Breast epithelium (tissue), 3 donors: ENCODE results near the gene LRRC37A. TPM values are rescaled to one million over a fixed set of nuclear protein-coding genes. Genes with fewer than 3 reads are reported as not detected.

Experiments used
- total RNA-seq, 3 donors: library from RNA; depleted of rRNA; stranded (reverse); fragments of >200 nt; gene quantifications; one replicate each; pipeline ENCODE4 v1.1.0, GENCODE V29; 2016

Gene LRRC37A
- total RNA-seq, 3 donors from 2014 or later: 1.4 to 7.8 (median 4.3) TPM

Other genes starting within 250 kb of the LRRC37A start
- 100 to 1,000 TPM in 2 of 3 donors, 10 to 100 TPM in 1; 59.5 to 142 (median 111) TPM for gene KANSL1, start 101.7 kb upstream of the LRRC37A start, total RNA-seq
- gene ARL17B, start 66.6 kb downstream of the LRRC37A start, total RNA-seq: 10 to 100 TPM in 1 of 3 donors, 1 to 10 TPM in 2; 8.2 to 11.8 (median 9.8) TPM
- gene LRRC37A2, start 217.3 kb downstream of the LRRC37A start, total RNA-seq: 10 to 100 TPM in 2 of 3 donors, 1 to 10 TPM in 1; 9.6 to 28.7 (median 23.6) TPM